ENCODE results near the gene TUBA8.

GRCh38 chr22:18069041-18069440 lies 41.6 kb upstream of the TUBA8 start:
- TF ChIP-seq POLR2A (IDR thresholded peaks at IDR 0.05) = no peak
- TF ChIP-seq, protein P1, sequence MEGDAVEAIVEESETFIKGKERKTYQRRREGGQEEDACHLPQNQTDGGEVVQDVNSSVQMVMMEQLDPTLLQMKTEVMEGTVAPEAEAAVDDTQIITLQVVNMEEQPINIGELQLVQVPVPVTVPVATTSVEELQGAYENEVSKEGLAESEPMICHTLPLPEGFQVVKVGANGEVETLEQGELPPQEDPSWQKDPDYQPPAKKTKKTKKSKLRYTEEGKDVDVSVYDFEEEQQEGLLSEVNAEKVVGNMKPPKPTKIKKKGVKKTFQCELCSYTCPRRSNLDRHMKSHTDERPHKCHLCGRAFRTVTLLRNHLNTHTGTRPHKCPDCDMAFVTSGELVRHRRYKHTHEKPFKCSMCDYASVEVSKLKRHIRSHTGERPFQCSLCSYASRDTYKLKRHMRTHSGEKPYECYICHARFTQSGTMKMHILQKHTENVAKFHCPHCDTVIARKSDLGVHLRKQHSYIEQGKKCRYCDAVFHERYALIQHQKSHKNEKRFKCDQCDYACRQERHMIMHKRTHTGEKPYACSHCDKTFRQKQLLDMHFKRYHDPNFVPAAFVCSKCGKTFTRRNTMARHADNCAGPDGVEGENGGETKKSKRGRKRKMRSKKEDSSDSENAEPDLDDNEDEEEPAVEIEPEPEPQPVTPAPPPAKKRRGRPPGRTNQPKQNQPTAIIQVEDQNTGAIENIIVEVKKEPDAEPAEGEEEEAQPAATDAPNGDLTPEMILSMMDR (IDR thresholded peaks at IDR 0.05) = no peak

All from thyroid gland (tissue), 4 donors.